ENCODE data around the gene ETDC. TPM values are rescaled to one million over a fixed set of nuclear protein-coding genes. Genes with fewer than 3 reads are reported as not detected.

The ETDC gene
- total RNA-seq, 1 donor from 2014 or later = not detected

- Mint-ChIP-seq H3K36me3 (ENCODE audit: unreplicated experiment) (peaks cover 5% of the 10 kb centered on the region), H3K4me1 (ENCODE audit: low read depth, unreplicated experiment) (no peaks in the 10 kb centered on the region), H3K27me3 (ENCODE audit: unreplicated experiment) (no peaks in the 10 kb centered on the region), H3K9me3 (ENCODE audit: unreplicated experiment) (no peaks in the 10 kb centered on the region), H3K4me3 (ENCODE audit: unreplicated experiment) (no peak overlapping the region), H3K27ac (ENCODE audit: unreplicated experiment) (no peak overlapping the region)
- no peak for TF ChIP-seq CTCF (IDR thresholded peaks at IDR 0.05; ENCODE audit: partially characterized antibody, unreplicated experiment)
- no peak for DNase-seq
These were observed 18.0 kb downstream of the ETDC start for GRCh38 chrX:135327299-135327698.

- Mint-ChIP-seq H3K4me3 (ENCODE audit: unreplicated experiment) (no peak overlapping the region), H3K27me3 (ENCODE audit: unreplicated experiment) (no peaks in the 10 kb centered on the region), H3K27ac (ENCODE audit: unreplicated experiment) (no peak overlapping the region), H3K4me1 (ENCODE audit: low read depth, unreplicated experiment) (no peaks in the 10 kb centered on the region), H3K9me3 (ENCODE audit: unreplicated experiment) (no peaks in the 10 kb centered on the region), H3K36me3 (ENCODE audit: unreplicated experiment) (peaks cover 5% of the 10 kb centered on the region)
- no peak for DNase-seq
- TF ChIP-seq CTCF (IDR thresholded peaks at IDR 0.05; ENCODE audit: partially characterized antibody, unreplicated experiment) = no peak
These were observed 19.2 kb downstream of the ETDC start for GRCh38 chrX:135328421-135329005.

- no peak for TF ChIP-seq CTCF (IDR thresholded peaks at IDR 0.05; ENCODE audit: partially characterized antibody, unreplicated experiment)
- Mint-ChIP-seq H3K36me3 (ENCODE audit: unreplicated experiment) (peaks cover 5% of the 10 kb centered on the region), H3K27ac (ENCODE audit: unreplicated experiment) (no peak overlapping the region), H3K27me3 (ENCODE audit: unreplicated experiment) (no peaks in the 10 kb centered on the region), H3K4me1 (ENCODE audit: low read depth, unreplicated experiment) (no peaks in the 10 kb centered on the region), H3K4me3 (ENCODE audit: unreplicated experiment) (no peak overlapping the region), H3K9me3 (ENCODE audit: unreplicated experiment) (no peaks in the 10 kb centered on the region)
- no peak for DNase-seq
These were observed 21.4 kb downstream of the ETDC start for GRCh38 chrX:135330706-135331105.

- Mint-ChIP-seq H3K36me3 (ENCODE audit: unreplicated experiment) (peaks cover 3% of the 10 kb centered on the region), H3K4me3 (ENCODE audit: unreplicated experiment) (no peak overlapping the region), H3K9me3 (ENCODE audit: unreplicated experiment) (no peaks in the 10 kb centered on the region), H3K4me1 (ENCODE audit: low read depth, unreplicated experiment) (no peaks in the 10 kb centered on the region), H3K27me3 (ENCODE audit: unreplicated experiment) (no peaks in the 10 kb centered on the region), H3K27ac (ENCODE audit: unreplicated experiment) (no peak overlapping the region)
- no peak for TF ChIP-seq CTCF (IDR thresholded peaks at IDR 0.05; ENCODE audit: partially characterized antibody, unreplicated experiment)
- DNase-seq = no peak
These were observed 22.2 kb downstream of the ETDC start for GRCh38 chrX:135331525-135331924.

DNA sequence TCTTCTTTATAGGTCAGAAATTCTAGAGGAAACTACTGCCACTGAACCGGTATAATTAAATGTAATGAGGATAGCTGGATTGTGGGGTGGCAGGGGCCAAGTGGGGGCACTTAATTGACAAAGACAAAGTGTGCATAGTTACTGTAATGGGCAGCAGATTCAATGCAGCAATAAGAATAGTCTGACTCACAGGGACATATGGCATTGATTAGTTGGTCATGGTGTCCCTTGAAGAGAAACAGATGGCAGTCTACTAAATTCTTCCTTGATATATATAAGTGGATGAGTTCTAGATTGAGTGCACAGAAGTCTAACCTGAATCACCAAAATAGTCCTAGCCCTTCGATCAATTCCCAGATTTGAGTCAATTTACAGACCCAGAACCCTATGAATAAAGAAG lies 31.6 kb downstream of the ETDC start:
- no peak for DNase-seq
- peaks cover 6% of the 10 kb centered on the region for H3K9me3 Mint-ChIP-seq (ENCODE audit: unreplicated experiment)
- no peak for TF ChIP-seq CTCF (IDR thresholded peaks at IDR 0.05; ENCODE audit: partially characterized antibody, unreplicated experiment)
- H3K4me1 Mint-ChIP-seq (ENCODE audit: low read depth, unreplicated experiment) = peaks cover 16% of the 10 kb centered on the region
- H3K4me3 Mint-ChIP-seq (ENCODE audit: unreplicated experiment) = peak overlapping the region; percentile 96
- peaks cover 5% of the 10 kb centered on the region for H3K36me3 Mint-ChIP-seq (ENCODE audit: unreplicated experiment)
- peaks cover 4% of the 10 kb centered on the region for H3K27me3 Mint-ChIP-seq (ENCODE audit: unreplicated experiment)
- H3K27ac Mint-ChIP-seq (ENCODE audit: unreplicated experiment) = peak overlapping the region; percentile 62

Data from glutamatergic neuron (in vitro differentiated cells).